GM12891 (cell line): Measurements from ENCODE around the gene GRAMD2B.

ENCODE experiments used
- POLR2A ChIP-seq: IDR thresholded peaks from 2 replicates; pipeline ENCODE4 v1.6.1; 2011; ENCODE audit warnings: low read depth, low read length, control low read depth
- POLR2AphosphoS5 ChIP-seq: IDR thresholded peaks from 2 replicates; pipeline ENCODE4 v1.6.1; 2011; ENCODE audit warnings: low read depth, low read length, control low read depth
- POU2F2 ChIP-seq: IDR thresholded peaks from 2 replicates; pipeline ENCODE4 v1.6.1; 2011; ENCODE audit warnings: low read depth, mild to moderate bottlenecking, control low read depth, low read length, moderate library complexity
- SPI1 ChIP-seq: IDR thresholded peaks from 2 replicates; pipeline ENCODE4 v1.6.1; 2011; ENCODE audit warnings: low read depth, low read length, control low read depth
- TAF1 ChIP-seq: IDR thresholded peaks from 2 replicates; pipeline ENCODE4 v1.6.1; 2011; ENCODE audit warnings: low read depth, low read length, control low read depth

DNA sequence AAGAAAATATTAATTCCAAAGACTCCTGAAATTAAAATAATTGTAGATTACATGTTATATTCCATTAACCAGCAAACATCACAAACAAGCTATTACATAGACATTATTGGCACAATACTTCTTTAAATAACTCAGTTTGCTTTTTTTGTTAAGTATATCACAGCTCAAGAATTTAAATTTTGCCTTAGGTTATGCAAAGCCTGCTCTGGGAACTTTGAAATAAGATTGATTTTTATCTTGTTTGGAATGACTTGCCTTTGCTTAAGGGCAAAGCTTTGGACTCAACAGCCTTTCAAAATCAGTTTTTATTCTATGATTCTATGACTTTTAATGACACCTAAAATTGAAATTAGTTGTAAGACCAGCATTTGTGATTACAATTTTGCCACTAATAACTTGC is 93.6 kb downstream of the GRAMD2B start:
- TF ChIP-seq POLR2AphosphoS5 (no peak), POLR2A (no peak), TAF1 (no peak), SPI1 (no peak), POU2F2 (no peak)
